AG04450 (cell line): Measurements from ENCODE around the gene TLDC2. TPM values are rescaled to one million over a fixed set of nuclear protein-coding genes. Genes with fewer than 3 reads are reported as not detected.

Experiments
- CTCF ChIA-PET: fragments of 300-600, 350-600 bp; formaldehyde crosslinking; extraction: SDS; loops from one replicate; lab custom pipeline; 2022; ENCODE audit warnings: antibody characterized with exemption, inconsistent platforms; lab: Charles Lee
- POLR2A ChIA-PET: fragments of 350-600 bp; formaldehyde crosslinking; extraction: SDS; loops from one replicate; lab custom pipeline; 2021; ENCODE audit warnings: antibody characterized with exemption, inconsistent platforms; lab: Yijun Ruan, JAX
- DNase-seq: peaks from one replicate; pipeline ENCODE4 v3.0.0-alpha.2; 2011; ENCODE audit warnings: low read depth, low spot score
- H3K27ac ChIP-seq: one replicate; pipeline ENCODE4 v1.5.1; 2012; ENCODE audit warnings: low read depth, low read length, control low read depth
- H3K27me3 ChIP-seq: one replicate; pipeline ENCODE4 v1.6.0; 2012; ENCODE audit warnings: low read length; ENCODE audit not compliant: control insufficient read depth, insufficient read depth
- H3K4me3 ChIP-seq: 2 replicates; pipeline ENCODE4 v1.5.1; 2011; ENCODE audit warnings: mild to moderate bottlenecking, low read depth, low read length, control low read depth
- H3K9me3 ChIP-seq: 2 replicates; pipeline ENCODE4 v1.5.1; 2012; ENCODE audit warnings: low read length; ENCODE audit not compliant: control insufficient read depth, insufficient read depth
- polyA plus RNA-seq: library from polyadenylated mRNA; depleted of rRNA; stranded (reverse); fragments of >200 nt; gene quantifications from 2 replicates; pipeline ENCODE4 v1.2.3, GENCODE V29; 2011
- TF ChIP-seq, protein P1 (sequence below): IDR thresholded peaks from 2 replicates; pipeline ENCODE4 v1.5.1; 2011; ENCODE audit warnings: low read depth, low read length, control low read depth, inconsistent platforms

The TLDC2 gene
- polyA plus RNA-seq, 1 experiment, result 0.57 TPM

DNA sequence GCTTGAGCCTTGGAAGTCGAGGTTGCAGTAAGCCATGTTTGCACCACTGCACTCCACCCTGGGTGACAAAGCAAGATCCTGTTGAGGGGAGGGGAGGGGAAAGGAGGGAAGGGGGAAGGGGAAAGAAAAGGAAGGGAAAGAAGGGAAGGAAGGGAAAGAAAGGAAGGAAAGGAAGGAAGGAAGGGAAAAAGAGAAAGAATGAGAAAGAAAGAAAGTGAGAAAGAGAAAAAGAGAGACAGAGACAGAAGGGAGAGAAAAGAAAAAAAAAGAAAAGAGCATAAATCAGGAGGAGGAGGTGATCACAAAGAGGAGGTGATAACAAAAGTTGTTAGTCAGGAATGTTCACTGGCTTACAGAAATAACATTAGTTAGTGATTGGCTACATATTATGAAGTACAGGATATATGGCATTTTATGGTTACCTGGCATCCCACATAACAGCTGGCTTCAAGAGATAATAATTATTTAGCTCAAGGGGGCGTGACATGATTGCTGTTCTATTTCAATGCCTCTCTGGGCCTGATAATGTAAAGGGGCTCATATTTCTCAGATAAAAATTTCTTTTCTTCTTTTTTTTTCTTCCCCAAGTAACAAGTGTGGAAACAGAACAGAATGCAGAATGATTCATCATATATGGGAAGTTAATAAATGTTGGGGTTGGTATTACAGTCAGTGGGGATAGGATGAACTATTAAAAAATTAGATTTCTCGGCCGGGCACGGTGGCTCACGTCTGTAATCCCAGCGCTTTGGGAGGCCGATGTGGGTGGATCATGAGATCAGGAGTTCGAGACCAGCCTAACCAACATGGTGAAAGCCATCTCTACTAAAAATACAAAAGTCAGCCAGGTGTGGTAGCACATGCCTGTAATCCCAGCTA is 48.5 kb downstream of the TLDC2 start:
- H3K27ac ChIP-seq, result no peak overlapping the region
- TF ChIP-seq, protein P1, sequence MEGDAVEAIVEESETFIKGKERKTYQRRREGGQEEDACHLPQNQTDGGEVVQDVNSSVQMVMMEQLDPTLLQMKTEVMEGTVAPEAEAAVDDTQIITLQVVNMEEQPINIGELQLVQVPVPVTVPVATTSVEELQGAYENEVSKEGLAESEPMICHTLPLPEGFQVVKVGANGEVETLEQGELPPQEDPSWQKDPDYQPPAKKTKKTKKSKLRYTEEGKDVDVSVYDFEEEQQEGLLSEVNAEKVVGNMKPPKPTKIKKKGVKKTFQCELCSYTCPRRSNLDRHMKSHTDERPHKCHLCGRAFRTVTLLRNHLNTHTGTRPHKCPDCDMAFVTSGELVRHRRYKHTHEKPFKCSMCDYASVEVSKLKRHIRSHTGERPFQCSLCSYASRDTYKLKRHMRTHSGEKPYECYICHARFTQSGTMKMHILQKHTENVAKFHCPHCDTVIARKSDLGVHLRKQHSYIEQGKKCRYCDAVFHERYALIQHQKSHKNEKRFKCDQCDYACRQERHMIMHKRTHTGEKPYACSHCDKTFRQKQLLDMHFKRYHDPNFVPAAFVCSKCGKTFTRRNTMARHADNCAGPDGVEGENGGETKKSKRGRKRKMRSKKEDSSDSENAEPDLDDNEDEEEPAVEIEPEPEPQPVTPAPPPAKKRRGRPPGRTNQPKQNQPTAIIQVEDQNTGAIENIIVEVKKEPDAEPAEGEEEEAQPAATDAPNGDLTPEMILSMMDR, result no peak
- POLR2A ChIA-PET, result no interaction called here
- H3K4me3 ChIP-seq, result no peak overlapping the region
- DNase-seq, result no peak
- CTCF ChIA-PET, result interaction anchor here (0.5 kb wide), 1 partner anchor 171 kb away, joined by 3 read pairs; the partner anchor contains the start of gene RBL1
- H3K27me3 ChIP-seq, result no peaks in the 10 kb centered on the region
- H3K9me3 ChIP-seq, result no peaks in the 10 kb centered on the region

- no peak overlapping the region for H3K4me3 ChIP-seq
- TF ChIP-seq, protein P1, result no peak
- no peak for DNase-seq
Observed at GRCh38 chr20:36925234-36925633, 49.3 kb downstream of the TLDC2 start.

GRCh38 chr20:36926653-36927200 is 50.8 kb downstream of the TLDC2 start:
- Histone ChIP-seq H3K27ac (no peak overlapping the region), H3K27me3 (no peaks in the 10 kb centered on the region), H3K9me3 (no peaks in the 10 kb centered on the region), H3K4me3 (no peak overlapping the region)
- ChIA-PET CTCF (no interaction called here), POLR2A (no interaction called here)
- TF ChIP-seq, protein P1, result no peak
- DNase-seq, result no peak

More at GRCh38 chr20:36925234-36925633, 49.3 kb downstream of the TLDC2 start:
- CTCF ChIA-PET, result no interaction called here
- Histone ChIP-seq H3K27me3 (no peaks in the 10 kb centered on the region), H3K9me3 (no peaks in the 10 kb centered on the region), H3K27ac (no peak overlapping the region)
- POLR2A ChIA-PET, result no interaction called here

GRCh38 chr20:36927704-36928103 is 51.8 kb downstream of the TLDC2 start:
- ChIA-PET POLR2A (no interaction called here), CTCF (no interaction called here)
- TF ChIP-seq, protein P1, result no peak
- Histone ChIP-seq H3K27ac (no peak overlapping the region), H3K4me3 (no peak overlapping the region), H3K27me3 (no peaks in the 10 kb centered on the region), H3K9me3 (no peaks in the 10 kb centered on the region)
- no peak for DNase-seq

- POLR2A ChIA-PET, result no interaction called here
- DNase-seq, result no peak
- Histone ChIP-seq H3K9me3 (no peaks in the 10 kb centered on the region), H3K27me3 (no peaks in the 10 kb centered on the region), H3K4me3 (no peak overlapping the region), H3K27ac (no peak overlapping the region)
- CTCF ChIA-PET, result no interaction called here
- TF ChIP-seq, protein P1, result no peak
Observed at GRCh38 chr20:36929290-36929689, 53.4 kb downstream of the TLDC2 start.
